8988T (cell line): ENCODE results near the gene ARFGAP2.

ENCODE experiments used
- DNase-seq: peaks from one replicate; pipeline ENCODE4 v3.0.0; 2011

ARFGAP2 gene

GRCh38 chr11:47166368-47166767 is 10.3 kb downstream of the ARFGAP2 start:
- DNase-seq, result no peak

GRCh38 chr11:47165253-47165840 is 11.3 kb downstream of the ARFGAP2 start:
- DNase-seq, result no peak

- DNase-seq, result no peak
Measured at GRCh38 chr11:47164321-47164720, 12.4 kb downstream of the ARFGAP2 start.

- no peak for DNase-seq
Measured at GRCh38 chr11:47163898-47164297, 12.8 kb downstream of the ARFGAP2 start.

GRCh38 chr11:47163193-47163592 is 13.5 kb downstream of the ARFGAP2 start:
- DNase-seq, result no peak

- DNase-seq, result no peak
Measured at GRCh38 chr11:47162426-47162825, 14.3 kb downstream of the ARFGAP2 start.

- DNase-seq, result no peak
Measured at GRCh38 chr11:47161890-47162289, 14.8 kb downstream of the ARFGAP2 start.

GRCh38 chr11:47161134-47161854 is 15.4 kb downstream of the ARFGAP2 start:
- DNase-seq, result peak; percentile 98

- DNase-seq, result no peak
Measured at GRCh38 chr11:47160753-47161133, 15.9 kb downstream of the ARFGAP2 start.

- no peak for DNase-seq
Measured at GRCh38 chr11:47158242-47158641, 18.4 kb downstream of the ARFGAP2 start.

GRCh38 chr11:47157805-47158204 is 18.9 kb downstream of the ARFGAP2 start:
- DNase-seq, result no peak

GRCh38 chr11:47156951-47157350 is 19.7 kb downstream of the ARFGAP2 start:
- DNase-seq, result no peak

- DNase-seq, result no peak
Measured at GRCh38 chr11:47156333-47156732, 20.3 kb downstream of the ARFGAP2 start.

- DNase-seq, result no peak
Measured at GRCh38 chr11:47155879-47156278, 20.8 kb downstream of the ARFGAP2 start.

- no peak for DNase-seq
Measured at GRCh38 chr11:47154616-47155570, 21.8 kb downstream of the ARFGAP2 start.

- DNase-seq, result peak; percentile 92
Measured at GRCh38 chr11:47152953-47153950, 23.4 kb downstream of the ARFGAP2 start.

- DNase-seq, result no peak
Measured at GRCh38 chr11:47152126-47152952, 24.3 kb downstream of the ARFGAP2 start.

- DNase-seq, result no peak
Measured at GRCh38 chr11:47149782-47150181, 26.9 kb downstream of the ARFGAP2 start.

GRCh38 chr11:47148903-47149531 is 27.7 kb downstream of the ARFGAP2 start:
- DNase-seq, result no peak

GRCh38 chr11:47148270-47148669 is 28.4 kb downstream of the ARFGAP2 start:
- DNase-seq, result no peak

GRCh38 chr11:47147681-47148080 is 29.0 kb downstream of the ARFGAP2 start:
- DNase-seq, result no peak
